Stimulated activated CD4-positive, alpha-beta T cell treated with anti-CD3 and anti-CD28 coated beads, Interleukin-12 subunit alpha, Interleukin-12 subunit beta, amount 100 ng/mL, for 48 hours (primary cell): Measurements from ENCODE around the gene AFTPH.
A peak's percentile ranks its signal among the peaks of the same experiment; 100 is the strongest.

Experiments
- DNase-seq, 3 donors: peaks; one replicate each; pipeline ENCODE4 v3.0.0-alpha.2; 2020; ENCODE audit warnings: low read depth in 2 of 3, low spot score in 1 of 3

Gene AFTPH, protein sequence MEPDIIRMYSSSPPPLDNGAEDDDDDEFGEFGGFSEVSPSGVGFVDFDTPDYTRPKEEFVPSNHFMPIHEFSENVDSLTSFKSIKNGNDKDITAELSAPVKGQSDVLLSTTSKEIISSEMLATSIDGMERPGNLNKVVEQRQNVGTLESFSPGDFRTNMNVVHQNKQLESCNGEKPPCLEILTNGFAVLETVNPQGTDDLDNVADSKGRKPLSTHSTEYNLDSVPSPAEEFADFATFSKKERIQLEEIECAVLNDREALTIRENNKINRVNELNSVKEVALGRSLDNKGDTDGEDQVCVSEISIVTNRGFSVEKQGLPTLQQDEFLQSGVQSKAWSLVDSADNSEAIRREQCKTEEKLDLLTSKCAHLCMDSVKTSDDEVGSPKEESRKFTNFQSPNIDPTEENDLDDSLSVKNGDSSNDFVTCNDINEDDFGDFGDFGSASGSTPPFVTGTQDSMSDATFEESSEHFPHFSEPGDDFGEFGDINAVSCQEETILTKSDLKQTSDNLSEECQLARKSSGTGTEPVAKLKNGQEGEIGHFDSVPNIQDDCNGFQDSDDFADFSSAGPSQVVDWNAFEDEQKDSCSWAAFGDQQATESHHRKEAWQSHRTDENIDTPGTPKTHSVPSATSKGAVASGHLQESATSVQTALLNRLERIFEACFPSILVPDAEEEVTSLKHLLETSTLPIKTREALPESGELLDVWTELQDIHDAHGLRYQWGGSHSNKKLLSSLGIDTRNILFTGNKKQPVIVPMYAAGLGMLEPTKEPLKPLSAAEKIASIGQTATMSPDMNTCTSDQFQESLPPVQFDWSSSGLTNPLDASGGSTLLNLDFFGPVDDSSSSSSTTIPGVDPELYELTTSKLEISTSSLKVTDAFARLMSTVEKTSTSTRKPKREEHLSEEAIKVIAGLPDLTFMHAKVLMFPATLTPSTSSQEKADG

GRCh38 chr2:64523666-64524603 is at the start of gene AFTPH:
AFTPH (plus strand) TSS chr2:64524328; CDS start chr2:64551475, 27,147 bp downstream.
- DNase-seq = peak; percentile 96 to 99 (median 99)

GRCh38 chr2:64474636-64475035 is 49.5 kb upstream of the AFTPH start:
- no peak for DNase-seq

DNA sequence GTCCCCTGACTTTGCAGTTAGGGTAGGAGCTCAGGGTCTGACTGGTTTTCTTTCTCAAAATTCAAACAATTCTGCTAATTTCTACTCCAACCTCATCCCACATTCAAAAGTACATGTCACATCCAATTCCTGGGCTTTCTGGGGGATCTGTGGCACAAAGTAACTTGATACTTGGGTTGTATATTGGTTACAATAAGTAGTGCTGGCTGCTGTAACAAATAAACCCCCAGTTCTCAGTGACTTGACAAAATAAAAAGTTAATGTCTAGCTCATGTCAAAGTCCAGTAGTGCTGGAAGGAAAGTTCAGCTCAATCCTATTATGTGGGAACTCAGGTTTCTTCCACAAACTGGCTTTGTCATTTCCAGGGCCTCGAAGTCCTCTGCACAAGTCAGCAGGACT is 47.1 kb upstream of the AFTPH start:
- no peak for DNase-seq

- no peak for DNase-seq
Observed at GRCh38 chr2:64477979-64478378, 46.1 kb upstream of the AFTPH start.

DNA sequence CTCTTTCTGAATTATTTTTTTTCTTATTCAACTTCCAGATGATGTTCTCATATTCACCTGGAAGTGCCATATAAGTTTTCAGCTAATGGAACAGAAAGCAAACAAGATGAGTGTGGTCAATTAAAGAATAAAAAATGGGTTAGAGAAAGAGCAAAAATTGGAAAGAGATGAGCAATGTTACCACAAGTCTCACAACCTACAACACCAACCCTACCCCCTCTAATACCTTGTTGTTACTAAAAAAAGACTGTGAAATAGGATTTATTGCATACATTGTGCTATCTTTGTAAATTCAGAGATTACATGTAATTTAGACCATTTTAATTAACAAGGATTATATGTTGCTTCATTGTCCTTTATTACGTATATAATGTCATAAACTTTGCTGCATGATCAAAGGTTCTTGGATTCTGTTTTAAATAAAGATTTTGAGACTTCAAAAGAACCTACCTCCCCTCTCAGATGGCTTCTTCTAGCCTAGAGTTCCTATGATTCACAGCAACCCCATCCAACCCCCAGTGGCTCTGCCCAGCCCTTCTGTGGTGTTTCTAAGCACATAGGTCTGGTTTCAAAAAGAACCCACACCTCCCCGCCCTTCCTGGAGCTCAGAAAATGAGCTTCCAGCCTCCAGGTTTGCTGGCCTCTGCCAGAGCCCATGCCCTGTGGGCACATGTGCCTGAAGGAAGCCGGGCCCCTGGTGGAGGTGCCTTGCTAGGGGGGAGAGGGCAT is 45.5 kb upstream of the AFTPH start:
- no peak for DNase-seq

- DNase-seq = no peak
Observed at GRCh38 chr2:64479259-64480117, 44.6 kb upstream of the AFTPH start.

GRCh38 chr2:64481665-64482064 is 42.5 kb upstream of the AFTPH start:
- no peak for DNase-seq

DNA sequence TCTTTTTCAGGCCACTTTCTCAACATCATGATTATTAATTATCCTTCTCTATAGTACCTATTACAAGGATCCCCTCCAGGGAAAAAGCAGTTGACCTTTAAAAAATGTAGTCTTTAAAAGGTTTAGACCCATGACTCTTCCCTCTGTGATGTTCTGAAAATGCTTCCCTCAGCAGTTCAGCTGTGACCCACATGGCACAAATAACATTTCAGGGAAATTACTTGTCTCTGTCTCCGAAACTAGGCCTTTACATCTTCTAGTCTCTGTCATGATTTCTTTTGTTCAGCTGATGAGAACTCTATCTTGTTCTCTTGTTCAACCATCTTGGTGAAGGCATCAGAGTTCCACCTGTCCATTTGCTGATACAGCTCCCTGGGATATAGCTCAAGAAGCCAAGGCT is 41.9 kb upstream of the AFTPH start:
- DNase-seq = no peak

DNA sequence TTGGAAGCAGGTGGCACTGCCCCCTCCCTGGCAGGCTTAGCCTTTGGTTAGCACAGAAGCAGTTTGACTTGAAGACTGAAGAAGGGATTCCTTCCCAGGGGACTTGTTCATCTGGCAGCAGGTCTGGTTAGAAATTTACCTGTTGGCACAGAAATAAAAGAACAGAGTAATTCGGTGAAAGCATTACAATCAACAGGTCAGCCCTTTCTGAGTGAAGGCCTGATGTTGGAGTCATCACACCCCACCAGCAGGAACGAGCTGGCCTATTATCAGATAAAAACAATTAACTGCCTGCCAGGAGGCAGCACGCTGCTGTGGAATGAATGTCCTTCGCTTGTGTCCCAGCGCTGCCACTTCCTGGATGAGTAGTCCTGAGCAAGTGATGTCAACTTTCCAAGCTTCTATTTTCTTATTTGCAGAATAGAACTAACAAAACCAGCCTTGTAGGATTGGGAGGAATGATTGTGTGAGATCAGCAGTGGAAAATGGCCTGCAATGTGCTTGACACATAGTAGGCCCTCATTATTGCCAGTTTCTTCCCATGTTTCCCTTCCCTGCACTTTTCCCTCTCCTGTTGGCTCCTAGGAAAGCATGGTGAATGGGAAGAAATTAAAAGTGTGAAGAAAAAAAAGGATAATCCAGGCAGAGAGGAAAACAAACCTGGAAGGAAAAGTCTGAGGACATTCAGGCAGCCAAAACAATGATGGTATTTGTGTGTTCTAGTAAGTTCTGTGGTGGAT is 41.2 kb upstream of the AFTPH start:
- no peak for DNase-seq

DNA sequence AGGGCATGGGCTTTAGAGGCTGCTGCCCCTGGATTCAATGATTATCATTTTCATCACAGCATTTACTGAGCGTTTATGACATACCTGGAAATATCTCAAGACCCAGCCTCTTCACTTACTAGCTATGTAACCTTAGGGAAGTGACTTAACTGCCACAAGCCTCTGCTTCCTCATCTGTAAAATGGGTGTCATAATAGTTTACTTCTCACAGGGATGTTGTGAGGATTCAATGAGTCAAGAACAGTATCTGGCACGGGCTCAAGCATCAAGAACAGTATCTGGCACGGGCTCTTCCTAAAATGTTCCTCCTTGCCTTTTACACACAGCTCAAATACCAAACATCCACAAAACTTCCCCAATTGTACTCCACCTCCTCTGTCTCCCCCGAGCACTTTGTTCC is 38.8 kb upstream of the AFTPH start:
- DNase-seq = no peak

- no peak for DNase-seq
Observed at GRCh38 chr2:64485961-64486360, 38.2 kb upstream of the AFTPH start.

DNA sequence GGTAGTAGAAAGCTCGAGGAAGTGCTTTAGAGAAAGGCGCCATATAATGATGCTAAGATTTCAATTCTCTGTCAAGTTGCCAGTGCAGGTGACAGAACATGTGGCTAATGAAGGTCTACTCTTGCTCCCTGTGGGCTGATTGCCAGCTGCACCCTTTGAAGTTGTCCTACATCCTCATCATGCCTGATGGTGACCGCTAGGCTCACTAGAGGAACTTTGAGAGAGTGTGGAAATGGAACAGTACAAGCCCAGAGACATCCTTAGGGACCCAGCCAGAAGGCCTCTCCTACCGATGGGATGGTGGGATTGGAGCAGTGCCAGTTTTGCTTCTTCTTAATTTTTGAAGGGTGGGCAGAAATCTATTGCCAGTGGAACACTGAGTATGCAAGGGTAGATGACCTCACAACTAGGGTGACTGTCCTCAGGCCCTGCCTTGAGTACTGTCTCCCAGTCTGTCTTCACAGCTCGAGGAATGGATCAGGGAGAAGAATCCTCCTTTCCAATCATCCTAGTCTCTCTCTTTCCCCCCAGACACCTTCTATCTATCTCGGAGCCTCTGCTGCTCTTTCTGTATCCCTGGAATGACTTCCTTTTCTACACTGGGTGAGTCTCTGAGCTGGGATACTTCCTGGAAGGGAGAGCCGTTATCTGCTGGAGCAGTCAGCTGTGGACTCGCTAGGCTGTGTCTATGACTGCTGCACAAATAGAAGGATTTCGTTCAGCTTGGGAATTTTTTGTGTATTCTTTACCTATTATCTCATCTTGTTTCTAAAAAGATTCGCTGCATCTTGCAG is 36.7 kb upstream of the AFTPH start:
- DNase-seq = no peak

DNA sequence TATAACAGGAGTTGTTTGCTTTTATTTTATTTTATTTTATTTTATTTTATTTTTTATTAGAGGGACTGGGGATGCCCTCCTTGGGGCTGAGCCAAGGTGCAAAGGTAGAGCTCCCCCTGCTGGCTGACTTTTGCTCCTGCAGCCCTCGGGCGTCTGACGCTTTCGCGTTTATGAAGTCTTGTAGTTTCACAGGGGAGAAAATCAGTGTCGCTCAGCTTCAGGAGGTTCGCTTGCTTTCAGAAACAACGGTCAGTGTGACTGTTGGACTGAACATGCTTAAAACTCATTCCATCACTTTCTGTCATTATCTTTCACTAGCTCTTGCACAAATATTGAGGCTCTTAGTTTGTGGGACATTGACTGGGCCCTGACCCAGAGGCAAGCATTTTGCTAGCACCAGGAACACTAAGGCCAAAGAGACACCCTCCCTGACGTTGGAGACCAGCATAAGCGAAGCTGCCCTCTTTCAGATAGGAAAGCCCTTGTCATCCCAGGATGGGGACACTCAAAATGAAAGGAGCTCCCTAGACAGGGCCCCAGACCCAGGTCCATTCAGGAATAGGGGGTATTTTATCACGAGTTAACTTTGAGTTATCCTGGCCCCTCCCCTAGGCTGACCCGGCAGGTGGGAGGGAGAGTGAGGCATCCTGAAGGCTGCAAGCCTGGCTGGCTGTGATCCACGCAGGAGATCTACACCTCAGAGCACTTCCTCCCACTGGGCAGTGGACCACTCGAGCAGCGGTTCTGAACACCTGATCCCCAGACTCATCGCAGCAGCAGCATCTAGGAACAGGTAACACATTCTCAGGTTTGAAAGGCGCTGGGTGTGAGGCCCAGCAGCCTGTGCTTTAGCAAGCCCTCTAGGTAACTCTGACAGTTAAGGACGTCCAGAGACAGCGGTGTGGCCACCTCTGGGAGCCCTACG is 35.8 kb upstream of the AFTPH start:
- peak; percentile 57 to 90 (median 65) for DNase-seq

DNA sequence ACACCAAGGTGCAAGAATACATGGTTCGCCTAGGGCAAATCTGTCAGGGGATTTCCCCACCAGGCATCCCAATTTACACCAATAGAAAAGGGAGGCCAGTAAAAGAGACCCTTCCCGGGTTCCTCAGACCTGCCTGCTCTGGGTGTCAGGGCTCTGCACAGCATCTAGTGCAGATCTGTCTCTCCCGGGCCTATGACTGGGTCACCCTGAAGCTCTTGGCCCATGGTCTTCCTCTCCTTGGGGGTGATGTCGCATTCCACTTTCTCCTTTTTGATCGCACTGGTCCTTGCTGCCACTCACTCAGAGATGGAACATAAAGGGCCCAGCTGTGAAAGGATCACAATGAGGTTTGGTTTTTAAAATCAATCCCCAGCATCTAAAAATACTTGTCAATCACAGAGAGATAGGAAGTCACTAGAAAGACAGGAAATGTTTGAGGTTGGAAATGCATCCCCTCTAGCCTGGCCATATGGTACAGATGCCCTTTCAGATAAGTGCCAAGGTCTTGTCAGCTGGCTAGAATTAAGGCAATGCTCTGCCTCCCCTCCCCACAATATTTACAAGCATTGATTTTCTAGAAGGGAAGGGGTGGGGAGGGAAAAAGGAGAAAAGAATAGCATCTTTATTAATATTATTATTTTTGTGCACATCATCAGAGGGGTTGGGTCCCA is 34.9 kb upstream of the AFTPH start:
- no peak for DNase-seq

GRCh38 chr2:64491426-64491825 is 32.7 kb upstream of the AFTPH start:
- no peak for DNase-seq

GRCh38 chr2:64492272-64492671 is 31.9 kb upstream of the AFTPH start:
- DNase-seq = no peak
